HCT116 (cell line): ENCODE results near the gene TNP1. TPM values are rescaled to one million over a fixed set of nuclear protein-coding genes. Genes with fewer than 3 reads are reported as not detected.

Experiments
- ATAC-seq: fragments of 200-7000 bp; cut with Tn5 transposase; 2 replicates; pipeline ENCODE4 v1.9.1; 2020; ENCODE audit warnings: mild to moderate bottlenecking, moderate library complexity
- BruUV-seq: library from RNA; stranded (reverse); fragments of 400-500 nt; replicated peaks from 2 replicates; lab custom pipeline; 2021; lab: Mats Ljungman, UMichigan
- CTCF ChIA-PET: fragments of 300-600 bp; sonication (Branson Sonifier 250); formaldehyde crosslinking; loops from one replicate; lab custom pipeline; 2021; ENCODE audit warnings: antibody characterized with exemption; lab: Charles Lee
- POLR2A ChIA-PET: fragments of 300-600, 350-600 bp; sonication (Branson Sonifier 250); formaldehyde crosslinking; loops from one replicate; lab custom pipeline; 2021; ENCODE audit warnings: antibody characterized with exemption; lab: Charles Lee
- RAD21 ChIA-PET, 2 experiments: fragments of 300-600 bp; sonication (Branson Sonifier 250); formaldehyde crosslinking; loops; one replicate each; lab custom pipeline; 2023; ENCODE audit warnings: low total read pairs in 2 of 2; ENCODE audit not compliant: uncharacterized antibody in 2 of 2, unreplicated experiment in 2 of 2, low non-redundant PET in 1 of 2; lab: Charles Lee
- DNase-seq: peaks from one replicate; pipeline ENCODE4 v3.0.0-alpha.2; 2010; ENCODE audit warnings: low read depth, low spot score
- H2AFZ ChIP-seq: fragments of 200-600 bp; shearing (Covaris generic), sonication (generic); 2 replicates; pipeline ENCODE4 v1.6.1; 2017; ENCODE audit warnings: low read depth, mixed run types, mixed read lengths, antibody characterized with exemption, low read length; ENCODE audit not compliant: poor library complexity, severe bottlenecking
- H3K27ac ChIP-seq: 2 replicates; pipeline ENCODE4 v1.5.1; 2012; ENCODE audit warnings: low read depth, low read length
- H3K27me3 ChIP-seq: fragments of 200-600 bp; sonication (generic); 2 replicates; pipeline ENCODE4 v1.6.1; 2016; ENCODE audit warnings: mixed run types, low read length, mixed read lengths; ENCODE audit not compliant: insufficient read depth
- H3K36me3 ChIP-seq, 2 experiments: fragments of 200-500 bp in 1 of 2; fragments of 200-600 bp in 1 of 2; sonication (Bioruptor generic) in 1 of 2; sonication (generic) in 1 of 2; 2 replicates each; pipeline versions ENCODE4 v1.5.1 to v1.6.1; 2014 to 2016; ENCODE audit warnings: low read length in 2 of 2, inconsistent platforms in 1 of 2, mixed read lengths in 1 of 2, mixed run types in 1 of 2; ENCODE audit not compliant: insufficient read depth in 2 of 2, control insufficient read depth in 1 of 2
- H3K4me1 ChIP-seq, 2 experiments: fragments of 200-600 bp in 1 of 2; sonication (generic) in 1 of 2; 2 replicates each; pipeline versions ENCODE4 v1.5.1 to v1.6.1; 2012 to 2017; ENCODE audit warnings: low read length in 2 of 2, inconsistent platforms in 1 of 2, mild to moderate bottlenecking in 1 of 2, mixed read lengths in 1 of 2, mixed run types in 1 of 2, moderate library complexity in 1 of 2; ENCODE audit not compliant: insufficient read depth in 2 of 2, control insufficient read depth in 1 of 2
- H3K4me2 ChIP-seq: fragments of 200-600 bp; sonication (generic); 2 replicates; pipeline ENCODE4 v1.6.1; 2017; ENCODE audit warnings: mixed run types, low read length, mixed read lengths
- H3K4me3 ChIP-seq, 2 experiments: fragments of 200-600 bp in 1 of 2; sonication (generic) in 1 of 2; replicated peaks in 1 of 2; 2 replicates each; pipeline ENCODE4 v1.5.1; 2011 to 2016; ENCODE audit warnings: low read length in 2 of 2, control low read depth in 1 of 2, low read depth in 1 of 2, mild to moderate bottlenecking in 1 of 2, mixed read lengths in 1 of 2, mixed run types in 1 of 2
- H3K79me2 ChIP-seq: fragments of 200-600 bp; sonication (generic); 2 replicates; pipeline ENCODE4 v1.6.1; 2017; ENCODE audit warnings: mild to moderate bottlenecking, mixed run types, low read length, moderate library complexity, mixed read lengths; ENCODE audit not compliant: insufficient read depth
- H3K9ac ChIP-seq: fragments of 200-600 bp; sonication (generic); 2 replicates; pipeline ENCODE4 v1.6.1; 2016; ENCODE audit warnings: low read length, mixed read lengths
- H3K9me2 ChIP-seq: fragments of 200-600 bp; sonication (generic), shearing (Covaris generic); 2 replicates; pipeline ENCODE4 v1.6.1; 2017; ENCODE audit warnings: mixed run types, mild to moderate bottlenecking, moderate library complexity; ENCODE audit not compliant: insufficient read depth
- H3K9me3 ChIP-seq, 2 experiments: fragments of 200-500 bp in 1 of 2; fragments of 200-600 bp in 1 of 2; sonication (Bioruptor generic) in 1 of 2; sonication (generic) in 1 of 2; 2 replicates each; pipeline ENCODE4 v1.6.1; 2014 to 2017; ENCODE audit warnings: low read length in 2 of 2, mixed read lengths in 2 of 2, inconsistent platforms in 1 of 2, low read depth in 1 of 2, mild to moderate bottlenecking in 1 of 2, mixed run types in 1 of 2, moderate library complexity in 1 of 2; ENCODE audit not compliant: control insufficient read depth in 1 of 2, insufficient read depth in 1 of 2
- H4K20me1 ChIP-seq: fragments of 200-600 bp; sonication (generic), shearing (Covaris generic); 2 replicates; pipeline ENCODE4 v1.6.1; 2017; ENCODE audit warnings: mixed run types, mild to moderate bottlenecking, moderate library complexity; ENCODE audit not compliant: insufficient read depth
- ATF3 ChIP-seq: IDR thresholded peaks from 2 replicates; pipeline ENCODE4 v1.6.1; 2012
- EZH2phosphoT487 ChIP-seq: fragments of 200-600 bp; IDR thresholded peaks from 2 replicates; pipeline ENCODE4 v1.6.1; 2018; ENCODE audit warnings: antibody characterized with exemption, borderline replicate concordance
- FOSL1 ChIP-seq: IDR thresholded peaks from 2 replicates; pipeline ENCODE4 v1.6.1; 2012; ENCODE audit warnings: low read depth
- POLR2A ChIP-seq: IDR thresholded peaks from 2 replicates; pipeline ENCODE4 v1.7.0; 2011; ENCODE audit warnings: borderline replicate concordance; ENCODE audit not compliant: insufficient read depth, insufficient read length; ENCODE audit errors: extremely low read depth
- POLR2AphosphoS5 ChIP-seq: IDR thresholded peaks from 2 replicates; pipeline ENCODE4 v1.6.1; 2011; ENCODE audit warnings: mild to moderate bottlenecking, low read depth, low read length, moderate library complexity
- RAD21 ChIP-seq: IDR thresholded peaks from 2 replicates; pipeline ENCODE4 v1.6.1; 2012; ENCODE audit warnings: low read depth, mild to moderate bottlenecking
- SP1 ChIP-seq: IDR thresholded peaks from 2 replicates; pipeline ENCODE4 v1.6.1; 2012; ENCODE audit warnings: low read depth
- TCF7L2 ChIP-seq: IDR thresholded peaks from 2 replicates; pipeline ENCODE4 v1.7.0; 2011; ENCODE audit warnings: borderline replicate concordance, inconsistent platforms; ENCODE audit not compliant: insufficient read depth, insufficient read length; ENCODE audit errors: extremely low read depth
- ZBTB33 ChIP-seq: IDR thresholded peaks from 2 replicates; pipeline ENCODE4 v1.6.1; 2011; ENCODE audit warnings: mild to moderate bottlenecking, low read length, moderate library complexity; ENCODE audit not compliant: insufficient replicate concordance; ENCODE audit errors: extremely low read depth
- intact Hi-C: fragments of 100-400 bp; cut with micrococcal nuclease; formaldehyde crosslinking; loops from 2 replicates; pipeline ENCODE4 v1.10.0; 2022
- total RNA-seq: library from RNA; stranded (reverse); gene quantifications from one replicate; pipeline ENCODE4 v1.2.1, GENCODE V29; 2021; ENCODE audit not compliant: unreplicated experiment

The TNP1 gene
- total RNA-seq, 1 experiment from 2014 or later: not detected

GRCh38 chr2:216903470-216903869, 43.6 kb upstream of the TNP1 start (continued):
- TF ChIP-seq ZBTB33 (no peak), FOSL1 (no peak)

- no peak for DNase-seq
- no TSS peak for BruUV-seq
- ChIA-PET CTCF (no interaction called here), POLR2A (no interaction called here), RAD21 (no interaction called here)
- intact Hi-C loops: no loop called here
- peaks cover 7% of the 10 kb centered on the region; the same call in 1 of the 2 replicates for H3K27me3 ChIP-seq
- H3K4me3 ChIP-seq: no peak overlapping the region
- TF ChIP-seq EZH2phosphoT487 (no peak), FOSL1 (no peak), POLR2A (no peak), POLR2AphosphoS5 (no peak), ATF3 (no peak), SP1 (no peak), RAD21 (no peak), TCF7L2 (no peak), ZBTB33 (no peak)
- H2AFZ ChIP-seq: no peak overlapping the region
- H4K20me1 ChIP-seq: no peaks in the 10 kb centered on the region
- no peaks in the 10 kb centered on the region for H3K9me3 ChIP-seq
- H3K79me2 ChIP-seq: no peaks in the 10 kb centered on the region
- no peaks in the 10 kb centered on the region for H3K36me3 ChIP-seq
- no peak for ATAC-seq
- no peak overlapping the region for H3K4me2 ChIP-seq
- no peak overlapping the region for H3K9ac ChIP-seq
- no peaks in the 10 kb centered on the region for H3K4me1 ChIP-seq
- no peak overlapping the region for H3K27ac ChIP-seq
- no peaks in the 10 kb centered on the region for H3K9me2 ChIP-seq
Observed at GRCh38 chr2:216901273-216901672, 41.4 kb upstream of the TNP1 start.
